Activated naive CD8-positive, alpha-beta T cell treated with anti-CD3 and anti-CD28 coated beads for 36 hours (primary cell): ENCODE measurements around the gene GPC5. TPM values are rescaled to one million over a fixed set of nuclear protein-coding genes. Genes with fewer than 3 reads are reported as not detected.

Experiments used
- DNase-seq: peaks from one replicate; pipeline ENCODE4 v3.0.0; 2021
- H3K27ac Mint-ChIP-seq: one replicate; pipeline ENCODE4 v1.8.0; 2022; ENCODE audit warnings: mild to moderate bottlenecking, moderate library complexity, mixed read lengths
- H3K27me3 Mint-ChIP-seq: one replicate; pipeline ENCODE4 v1.8.0; 2022; ENCODE audit warnings: mild to moderate bottlenecking, mixed read lengths
- H3K36me3 Mint-ChIP-seq: one replicate; pipeline ENCODE4 v1.8.0; 2021; ENCODE audit warnings: mild to moderate bottlenecking, mixed read lengths
- H3K4me1 Mint-ChIP-seq: one replicate; pipeline ENCODE4 v1.8.0; 2021; ENCODE audit warnings: mixed read lengths
- H3K4me3 Mint-ChIP-seq: one replicate; pipeline ENCODE4 v1.8.0; 2022; ENCODE audit warnings: mild to moderate bottlenecking, moderate library complexity, mixed read lengths
- H3K9me3 Mint-ChIP-seq: one replicate; pipeline ENCODE4 v1.8.0; 2022; ENCODE audit warnings: mixed read lengths
- total RNA-seq, 2 experiments: library from RNA; stranded (reverse); gene quantifications; one replicate each; pipeline ENCODE4 v1.2.3, GENCODE V29; 2021

GPC5 gene
- total RNA-seq, 2 experiments from 2014 or later: 0.23 TPM; not detected in 1

DNA sequence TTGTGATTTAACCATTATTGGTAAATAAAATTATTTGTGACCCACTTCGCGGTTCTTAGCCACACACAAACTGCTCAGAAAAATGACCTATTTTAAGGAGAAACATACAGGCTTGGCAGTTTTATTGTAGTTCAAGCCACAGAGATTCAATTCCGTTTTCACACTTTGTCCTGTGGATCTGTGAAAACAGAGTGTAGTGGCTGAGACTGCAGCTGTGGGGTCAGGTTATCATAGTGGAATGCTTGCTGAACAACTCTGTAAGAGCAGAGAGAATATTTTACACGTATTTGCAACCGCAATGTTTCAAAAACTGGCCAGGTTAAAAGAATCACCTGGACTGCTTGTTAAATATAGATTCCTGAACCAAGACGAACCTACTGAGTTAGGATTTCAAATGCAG is 292.5 kb downstream of the GPC5 start:
- no peak overlapping the region for H3K27ac Mint-ChIP-seq
- no peaks in the 10 kb centered on the region for H3K4me1 Mint-ChIP-seq
- no peaks in the 10 kb centered on the region for H3K27me3 Mint-ChIP-seq
- H3K4me3 Mint-ChIP-seq: no peak overlapping the region
- H3K9me3 Mint-ChIP-seq: no peaks in the 10 kb centered on the region
- DNase-seq: no peak
- no peaks in the 10 kb centered on the region for H3K36me3 Mint-ChIP-seq

DNA sequence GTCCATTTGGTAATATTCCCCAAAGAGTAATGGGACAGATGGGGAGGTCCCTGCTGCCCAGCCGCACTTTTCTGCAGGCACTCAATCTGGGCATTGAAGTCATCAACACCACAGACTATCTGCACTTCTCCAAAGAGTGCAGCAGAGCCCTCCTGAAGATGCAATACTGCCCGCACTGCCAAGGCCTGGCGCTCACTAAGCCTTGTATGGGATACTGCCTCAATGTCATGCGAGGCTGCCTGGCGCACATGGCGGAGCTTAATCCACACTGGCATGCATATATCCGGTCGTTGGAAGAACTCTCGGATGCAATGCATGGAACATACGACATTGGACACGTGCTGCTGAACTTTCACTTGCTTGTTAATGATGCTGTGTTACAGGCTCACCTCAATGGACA is 295.0 kb downstream of the GPC5 start:
- Mint-ChIP-seq H3K4me3 (no peak overlapping the region), H3K27me3 (no peaks in the 10 kb centered on the region), H3K4me1 (no peaks in the 10 kb centered on the region), H3K36me3 (no peaks in the 10 kb centered on the region), H3K9me3 (no peaks in the 10 kb centered on the region), H3K27ac (no peak overlapping the region)
- DNase-seq: no peak

DNA sequence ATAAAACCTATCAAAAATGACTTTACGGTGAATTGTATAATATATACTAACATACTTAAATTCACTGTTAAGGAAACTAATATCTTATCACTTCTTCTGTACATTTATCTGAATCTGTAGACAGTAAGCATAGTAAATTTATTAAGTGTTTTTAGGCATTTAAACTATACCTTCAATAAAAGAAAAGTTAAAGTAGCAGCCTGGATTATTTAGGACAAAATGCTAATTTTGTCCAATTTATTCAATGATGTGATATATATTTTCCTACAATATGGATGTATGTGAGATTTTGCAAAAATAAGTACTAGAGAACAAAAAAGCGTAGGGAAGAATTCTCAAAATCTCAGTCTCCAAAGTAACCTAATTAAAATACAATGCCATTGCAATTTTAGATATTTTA is 299.9 kb downstream of the GPC5 start:
- H3K27ac Mint-ChIP-seq: no peak overlapping the region
- no peak overlapping the region for H3K4me3 Mint-ChIP-seq
- H3K36me3 Mint-ChIP-seq: no peaks in the 10 kb centered on the region
- no peak for DNase-seq
- H3K9me3 Mint-ChIP-seq: no peaks in the 10 kb centered on the region
- no peaks in the 10 kb centered on the region for H3K4me1 Mint-ChIP-seq
- no peaks in the 10 kb centered on the region for H3K27me3 Mint-ChIP-seq

DNA sequence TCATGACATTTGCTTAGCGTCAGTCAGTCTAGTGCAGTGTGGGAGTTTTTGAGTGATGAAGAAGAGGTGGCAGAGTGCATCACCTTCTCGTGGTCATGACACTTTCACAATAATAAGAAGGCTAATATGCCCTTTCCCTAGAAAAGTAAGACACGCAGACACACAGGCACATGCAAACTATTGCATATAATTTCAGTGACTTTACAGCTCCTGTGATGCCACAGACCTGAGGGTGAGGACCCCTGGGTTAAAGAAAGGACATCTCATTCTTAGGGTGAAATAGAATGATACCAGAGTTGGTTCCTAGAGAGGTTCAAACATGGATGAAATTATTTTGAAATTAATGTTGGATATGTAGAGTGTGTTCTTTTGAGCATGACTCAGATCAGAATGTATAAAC is 300.3 kb downstream of the GPC5 start:
- Mint-ChIP-seq H3K27me3 (no peaks in the 10 kb centered on the region), H3K4me3 (no peak overlapping the region), H3K36me3 (no peaks in the 10 kb centered on the region), H3K27ac (no peak overlapping the region), H3K4me1 (no peaks in the 10 kb centered on the region), H3K9me3 (no peaks in the 10 kb centered on the region)
- DNase-seq: no peak

DNA sequence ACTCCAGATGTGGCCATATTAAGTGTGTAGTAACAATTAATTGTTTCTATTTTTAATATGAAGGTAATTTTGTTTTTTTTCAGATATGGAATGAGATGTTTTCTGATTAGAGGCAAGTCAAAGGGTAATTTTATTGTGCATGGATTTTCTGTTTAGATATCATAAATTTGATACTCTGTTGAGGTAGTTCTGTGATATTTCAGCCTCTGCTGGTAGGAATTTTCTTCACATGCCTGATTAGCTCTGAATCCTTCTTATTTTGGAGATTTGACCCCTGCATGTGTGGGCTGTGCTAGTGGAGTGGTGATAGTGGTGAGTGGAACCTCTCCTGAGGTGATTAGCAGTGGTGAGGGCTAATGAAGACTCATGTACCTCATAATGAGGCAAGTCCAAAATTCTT is 301.4 kb downstream of the GPC5 start:
- H3K27me3 Mint-ChIP-seq: no peaks in the 10 kb centered on the region
- DNase-seq: no peak
- no peak overlapping the region for H3K27ac Mint-ChIP-seq
- no peak overlapping the region for H3K4me3 Mint-ChIP-seq
- no peaks in the 10 kb centered on the region for H3K36me3 Mint-ChIP-seq
- H3K4me1 Mint-ChIP-seq: no peaks in the 10 kb centered on the region
- no peaks in the 10 kb centered on the region for H3K9me3 Mint-ChIP-seq

DNA sequence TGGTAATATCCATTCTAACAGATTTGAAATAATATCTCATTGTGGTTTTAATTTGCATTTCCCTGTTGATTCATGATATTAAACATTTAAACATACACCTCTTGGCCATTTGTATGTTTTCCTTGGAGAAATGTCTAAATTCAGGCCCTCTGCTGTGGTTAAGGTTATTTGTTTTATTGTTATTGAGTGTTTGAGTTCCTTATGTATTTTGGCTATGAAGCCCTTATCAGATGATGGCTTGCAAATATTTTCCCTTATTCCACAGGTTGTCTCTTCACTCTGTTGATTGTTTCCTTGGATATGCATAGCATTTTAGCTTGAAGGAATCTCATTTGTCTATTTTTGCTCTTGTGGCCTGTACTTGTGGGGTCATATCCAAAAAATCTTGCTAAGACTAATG is 303.6 kb downstream of the GPC5 start:
- Mint-ChIP-seq H3K27me3 (no peaks in the 10 kb centered on the region), H3K36me3 (no peaks in the 10 kb centered on the region), H3K9me3 (no peaks in the 10 kb centered on the region), H3K4me3 (no peak overlapping the region), H3K27ac (no peak overlapping the region), H3K4me1 (no peaks in the 10 kb centered on the region)
- DNase-seq: no peak

DNA sequence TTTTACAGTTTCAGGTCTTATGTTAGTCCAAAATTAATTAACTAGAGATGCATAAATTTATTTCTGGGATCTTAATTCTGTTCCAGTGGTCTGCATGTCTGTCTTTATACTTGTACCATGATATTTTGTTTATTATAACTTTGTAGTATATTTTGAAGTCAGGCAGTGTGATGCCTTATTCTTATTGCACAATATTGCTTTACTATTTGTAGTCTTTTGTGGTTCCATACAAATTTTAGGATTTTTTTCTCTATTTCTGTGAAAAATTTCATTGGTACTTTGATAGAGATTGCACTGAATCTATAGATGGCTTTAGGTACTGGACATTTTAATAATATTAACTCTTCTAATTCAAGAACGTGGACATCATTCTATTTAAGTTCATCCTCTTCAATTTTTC is 304.0 kb downstream of the GPC5 start:
- no peak for DNase-seq
- no peaks in the 10 kb centered on the region for H3K27me3 Mint-ChIP-seq
- H3K27ac Mint-ChIP-seq: no peak overlapping the region
- no peak overlapping the region for H3K4me3 Mint-ChIP-seq
- H3K9me3 Mint-ChIP-seq: no peaks in the 10 kb centered on the region
- no peaks in the 10 kb centered on the region for H3K36me3 Mint-ChIP-seq
- no peaks in the 10 kb centered on the region for H3K4me1 Mint-ChIP-seq

DNA sequence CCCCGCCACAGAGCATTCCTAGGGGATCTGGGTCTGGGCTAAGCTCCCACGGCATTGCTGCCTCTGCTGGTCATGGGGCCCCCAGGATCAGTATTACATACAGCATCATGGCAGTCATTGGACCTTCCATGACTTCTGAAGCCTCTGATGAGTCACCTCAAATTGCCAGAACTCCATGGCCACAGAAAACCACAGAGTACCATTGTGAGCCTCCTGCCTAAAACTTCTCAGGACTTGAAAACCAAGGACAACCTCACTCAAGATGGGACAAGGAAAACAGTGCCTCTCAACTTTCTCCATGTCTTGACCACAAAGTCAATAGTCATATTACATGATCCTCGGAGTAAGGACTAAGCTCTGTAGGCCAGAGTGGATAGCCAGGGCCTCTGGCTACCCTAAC is 306.0 kb downstream of the GPC5 start:
- H3K27me3 Mint-ChIP-seq: no peaks in the 10 kb centered on the region
- no peak for DNase-seq
- no peak overlapping the region for H3K27ac Mint-ChIP-seq
- no peak overlapping the region for H3K4me3 Mint-ChIP-seq
- H3K4me1 Mint-ChIP-seq: no peaks in the 10 kb centered on the region
- H3K9me3 Mint-ChIP-seq: no peaks in the 10 kb centered on the region
- H3K36me3 Mint-ChIP-seq: no peaks in the 10 kb centered on the region

DNA sequence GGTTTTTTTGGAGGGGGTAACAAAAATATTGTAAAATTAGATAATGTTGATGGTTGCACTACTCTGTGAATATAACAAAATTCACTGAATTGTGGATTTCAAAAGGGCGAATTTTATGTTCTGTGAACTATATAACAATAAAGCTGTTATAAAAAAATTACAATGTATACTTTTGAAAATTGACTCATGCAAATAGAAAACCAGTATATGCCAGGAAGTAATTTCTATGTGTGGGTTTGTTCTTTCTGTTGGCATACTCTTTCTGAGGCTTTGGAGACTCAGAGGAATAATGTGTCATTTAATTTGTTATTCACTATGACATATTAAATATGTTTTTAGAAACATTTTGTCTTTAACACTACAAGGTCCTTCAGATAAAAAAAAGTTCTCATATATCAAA is 310.1 kb downstream of the GPC5 start:
- Mint-ChIP-seq H3K36me3 (no peaks in the 10 kb centered on the region), H3K9me3 (no peaks in the 10 kb centered on the region), H3K4me3 (no peak overlapping the region), H3K4me1 (no peaks in the 10 kb centered on the region), H3K27me3 (no peaks in the 10 kb centered on the region), H3K27ac (no peak overlapping the region)
- DNase-seq: no peak

DNA sequence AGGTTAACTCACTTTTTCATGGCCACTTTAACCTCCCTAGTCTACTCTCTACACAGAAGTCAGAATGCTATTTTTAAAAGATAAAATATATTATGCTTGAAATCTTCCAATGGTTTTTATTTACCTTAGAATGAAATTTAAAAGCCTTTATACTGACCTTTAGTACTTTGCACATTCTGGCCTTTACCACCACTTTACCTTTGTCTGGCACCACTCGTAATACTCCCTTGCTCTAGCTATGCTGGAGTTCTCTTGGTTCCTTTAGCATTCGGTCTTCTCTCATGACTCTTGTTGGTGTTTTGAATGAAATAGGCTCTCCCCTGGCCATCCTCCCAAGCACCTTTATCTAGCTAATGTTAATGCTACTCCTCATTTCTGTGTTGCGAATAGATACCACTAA is 310.8 kb downstream of the GPC5 start:
- Mint-ChIP-seq H3K4me3 (no peak overlapping the region), H3K4me1 (no peaks in the 10 kb centered on the region)
- DNase-seq: no peak

DNA sequence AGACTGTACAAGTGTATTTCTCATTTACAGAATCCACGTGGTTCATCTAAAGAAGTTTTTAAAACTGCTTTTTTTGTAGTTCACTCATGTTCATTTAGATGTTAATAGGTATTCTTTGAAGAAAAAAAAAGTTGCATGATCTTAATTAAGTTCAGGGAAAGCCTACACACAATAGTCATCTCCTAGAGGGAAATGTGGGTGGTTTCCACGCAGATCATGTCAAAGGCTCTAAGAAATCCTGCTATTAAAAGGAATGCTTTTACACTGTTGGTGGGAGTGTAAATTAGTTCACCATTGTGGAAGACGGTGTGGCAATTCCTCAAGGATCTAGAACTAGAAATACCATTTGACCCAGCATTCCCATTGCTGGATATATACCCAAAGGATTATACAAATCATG is 312.3 kb downstream of the GPC5 start:
- no peak for DNase-seq
- H3K9me3 Mint-ChIP-seq: no peaks in the 10 kb centered on the region
- H3K27ac Mint-ChIP-seq: no peak overlapping the region
- no peak overlapping the region for H3K4me3 Mint-ChIP-seq
- no peaks in the 10 kb centered on the region for H3K27me3 Mint-ChIP-seq
- H3K36me3 Mint-ChIP-seq: no peaks in the 10 kb centered on the region
- H3K4me1 Mint-ChIP-seq: no peaks in the 10 kb centered on the region

More for the DNA sequence above, 310.8 kb downstream of the GPC5 start:
- Mint-ChIP-seq H3K36me3 (no peaks in the 10 kb centered on the region), H3K27me3 (no peaks in the 10 kb centered on the region), H3K9me3 (no peaks in the 10 kb centered on the region), H3K27ac (no peak overlapping the region)

DNA sequence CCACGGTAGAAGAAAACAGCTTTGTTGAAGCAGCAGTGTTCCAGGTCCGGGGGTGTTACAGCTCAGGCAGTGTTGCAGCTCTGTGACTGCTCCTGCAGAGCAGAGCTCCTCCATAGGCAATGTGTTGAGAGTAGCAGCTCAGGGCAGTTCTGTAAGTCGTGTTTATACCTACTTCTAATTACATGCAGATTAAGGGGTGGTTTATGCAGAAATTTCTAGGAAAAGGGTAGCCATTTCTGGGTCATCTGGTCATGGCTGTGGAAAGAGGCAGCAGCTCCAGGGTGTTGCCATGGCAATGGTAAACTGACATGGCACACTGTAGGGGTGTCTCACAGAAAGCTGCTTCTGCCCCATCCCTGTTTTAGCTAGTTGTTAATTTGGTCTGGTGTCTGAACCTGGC is 316.4 kb downstream of the GPC5 start:
- Mint-ChIP-seq H3K9me3 (no peaks in the 10 kb centered on the region), H3K4me3 (no peak overlapping the region), H3K36me3 (no peaks in the 10 kb centered on the region), H3K27me3 (no peaks in the 10 kb centered on the region), H3K27ac (no peak overlapping the region), H3K4me1 (no peaks in the 10 kb centered on the region)
- no peak for DNase-seq

DNA sequence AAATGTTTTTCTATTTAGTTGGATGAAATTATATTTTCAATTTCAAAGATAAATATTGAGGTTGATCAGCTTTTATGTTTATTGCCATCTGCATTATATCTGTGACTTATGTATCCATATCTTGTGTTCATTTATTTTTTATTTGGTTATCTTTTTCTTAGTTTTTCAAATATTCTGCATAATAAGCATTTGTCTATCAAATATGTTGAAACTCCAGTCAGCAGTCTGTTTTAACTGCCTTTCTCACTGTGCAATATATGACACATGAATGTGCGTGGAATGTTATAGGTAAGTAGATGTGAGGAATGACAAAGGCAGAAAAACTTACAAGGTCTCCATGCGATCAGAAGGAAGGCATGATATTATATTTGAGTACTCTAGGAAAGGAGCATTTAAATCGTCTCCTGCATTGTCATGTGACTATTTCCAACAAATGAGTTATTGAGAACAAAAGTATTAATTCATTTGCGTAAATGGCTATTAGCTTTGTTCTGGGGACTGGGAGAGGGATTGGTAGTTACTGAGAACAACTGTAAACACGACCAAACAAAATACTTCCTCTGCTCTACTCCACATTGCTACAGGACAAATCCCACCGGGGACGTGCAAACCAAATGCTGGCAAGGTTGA is 318.1 kb downstream of the GPC5 start:
- DNase-seq: no peak
- Mint-ChIP-seq H3K9me3 (no peaks in the 10 kb centered on the region), H3K36me3 (no peaks in the 10 kb centered on the region), H3K4me3 (no peak overlapping the region), H3K27ac (no peak overlapping the region), H3K27me3 (peaks cover 10% of the 10 kb centered on the region), H3K4me1 (no peaks in the 10 kb centered on the region)

DNA sequence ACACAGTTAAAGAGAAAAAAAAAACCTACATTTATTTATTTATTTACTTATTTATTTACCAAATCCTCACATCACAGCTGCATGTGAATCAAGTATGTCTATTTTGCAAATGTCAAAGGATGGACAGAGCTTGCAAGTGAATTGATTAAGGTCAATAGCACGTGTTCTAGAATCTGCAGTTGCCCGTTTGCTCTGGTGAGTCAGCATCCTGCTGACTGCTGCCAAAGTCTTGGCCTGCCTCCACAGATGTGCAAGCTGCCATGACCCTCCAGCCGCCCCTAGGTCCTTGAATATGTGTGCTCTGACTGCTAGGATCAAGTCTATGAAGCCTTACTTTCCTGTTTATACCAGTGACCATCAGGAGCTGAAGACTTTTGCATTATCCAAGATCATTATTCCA is 320.6 kb downstream of the GPC5 start:
- peaks cover 15% of the 10 kb centered on the region for H3K27me3 Mint-ChIP-seq
- no peak overlapping the region for H3K27ac Mint-ChIP-seq
- DNase-seq: no peak
- no peaks in the 10 kb centered on the region for H3K9me3 Mint-ChIP-seq
- no peaks in the 10 kb centered on the region for H3K4me1 Mint-ChIP-seq
- H3K4me3 Mint-ChIP-seq: no peak overlapping the region
- H3K36me3 Mint-ChIP-seq: no peaks in the 10 kb centered on the region

DNA sequence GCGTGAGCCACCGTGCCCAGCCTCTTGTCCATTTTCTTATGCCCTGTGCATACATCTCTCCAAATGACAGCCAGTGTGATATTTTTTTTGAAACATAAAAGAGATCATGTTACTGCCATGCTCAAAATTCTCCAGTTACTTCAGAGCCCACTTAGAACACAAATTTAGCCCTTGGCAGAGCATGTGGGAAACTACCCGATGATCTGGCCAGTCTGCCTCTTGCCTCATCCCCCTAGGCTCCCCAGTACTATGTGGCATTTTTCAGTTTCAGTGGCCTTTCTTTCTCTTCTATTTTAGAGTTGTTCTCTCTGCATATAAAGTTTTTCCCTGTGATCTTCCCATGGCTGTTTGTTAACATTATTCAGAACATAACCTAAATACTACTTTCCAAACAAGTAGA is 323.0 kb downstream of the GPC5 start:
- H3K27ac Mint-ChIP-seq: no peak overlapping the region
- H3K4me1 Mint-ChIP-seq: no peaks in the 10 kb centered on the region
- no peaks in the 10 kb centered on the region for H3K36me3 Mint-ChIP-seq
- DNase-seq: no peak
- no peak overlapping the region for H3K4me3 Mint-ChIP-seq
- H3K9me3 Mint-ChIP-seq: no peaks in the 10 kb centered on the region
- H3K27me3 Mint-ChIP-seq: peaks cover 15% of the 10 kb centered on the region

DNA sequence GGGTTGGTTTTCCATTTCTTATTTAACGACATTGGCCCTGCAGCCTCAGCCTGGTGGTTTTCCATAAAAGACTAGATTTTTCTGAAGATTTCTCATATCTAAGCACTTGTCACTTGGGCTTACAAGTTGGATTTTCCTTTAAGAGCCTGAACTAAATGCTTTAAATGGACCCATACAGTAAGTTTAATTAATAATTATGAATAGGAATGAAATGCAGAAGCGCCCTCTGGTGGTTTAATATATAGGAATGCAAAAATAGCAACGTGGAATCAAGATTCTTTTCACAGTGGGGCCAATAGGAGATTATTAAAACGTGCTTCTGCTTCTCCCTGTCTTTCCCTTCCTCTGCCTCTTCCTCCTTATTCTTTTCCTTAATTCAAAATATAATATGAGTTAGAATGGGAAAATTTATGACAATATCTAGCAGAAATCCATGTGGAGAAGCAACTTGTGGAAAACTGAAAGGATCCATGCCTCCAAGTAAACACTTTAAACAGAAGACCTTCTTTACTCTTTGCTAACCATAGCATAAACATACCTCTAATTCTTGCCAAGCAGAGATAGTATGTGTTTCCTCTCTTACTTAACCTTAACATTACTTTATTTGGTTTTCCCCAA is 324.0 kb downstream of the GPC5 start:
- no peak for DNase-seq

More for the DNA sequence above, 324.0 kb downstream of the GPC5 start:
- Mint-ChIP-seq H3K4me3 (no peak overlapping the region), H3K9me3 (no peaks in the 10 kb centered on the region), H3K4me1 (no peaks in the 10 kb centered on the region), H3K36me3 (no peaks in the 10 kb centered on the region), H3K27ac (no peak overlapping the region), H3K27me3 (peaks cover 15% of the 10 kb centered on the region)
